Activated CD8-positive, alpha-beta T cell treated with anti-CD3 and anti-CD28 coated beads for 36 hours (primary cell): ENCODE measurements around the gene C6orf141. TPM values are rescaled to one million over a fixed set of nuclear protein-coding genes. Genes with fewer than 3 reads are reported as not detected.

Experiments
- ATAC-seq: fragments of 200-7000 bp; cut with Tn5 transposase; one replicate; pipeline ENCODE4 v1.10.0; 2021; ENCODE audit warnings: mild to moderate bottlenecking, moderate library complexity
- CTCF ChIA-PET: fragments of 350-600 bp; sonication (Branson Sonifier 250); formaldehyde crosslinking; loops from one replicate; lab custom pipeline; 2021; ENCODE audit warnings: antibody characterized with exemption; lab: Charles Lee
- POLR2A ChIA-PET: fragments of 350-600 bp; sonication (Branson Sonifier 250); formaldehyde crosslinking; loops from one replicate; lab custom pipeline; 2021; ENCODE audit warnings: antibody characterized with exemption; lab: Charles Lee
- DNase-seq: peaks from one replicate; pipeline ENCODE4 v3.0.0-alpha.2; 2020
- H3K27ac Mint-ChIP-seq: one replicate; pipeline ENCODE4 v1.8.0; 2021; ENCODE audit warnings: mild to moderate bottlenecking, mixed read lengths
- H3K27me3 Mint-ChIP-seq: one replicate; pipeline ENCODE4 v1.8.0; 2021; ENCODE audit warnings: mixed read lengths
- H3K36me3 Mint-ChIP-seq: one replicate; pipeline ENCODE4 v1.8.0; 2021; ENCODE audit warnings: low read depth, mixed read lengths
- H3K4me1 Mint-ChIP-seq: one replicate; pipeline ENCODE4 v1.8.0; 2021; ENCODE audit warnings: low read depth, mixed read lengths
- H3K4me3 Mint-ChIP-seq: one replicate; pipeline ENCODE4 v1.8.0; 2021; ENCODE audit warnings: mild to moderate bottlenecking, moderate library complexity, mixed read lengths
- H3K9me3 Mint-ChIP-seq: one replicate; pipeline ENCODE4 v1.8.0; 2021; ENCODE audit warnings: mixed read lengths
- intact Hi-C: fragments of 100-400 bp; cut with micrococcal nuclease; formaldehyde crosslinking; loops from one replicate; pipeline ENCODE4 v1.10.0; 2022
- total RNA-seq, 2 experiments: library from RNA; stranded (reverse); gene quantifications; one replicate each; pipeline ENCODE4 v1.2.3, GENCODE V29; 2021
- TF ChIP-seq, protein P1 (sequence below): fragments of 200-600 bp; IDR thresholded peaks from one replicate; pipeline ENCODE4 v1.8.0; 2022; ENCODE audit warnings: antibody characterized with exemption, mild to moderate bottlenecking

C6orf141 gene
- total RNA-seq, 2 experiments from 2014 or later = 0.43 to 0.87 TPM

DNA sequence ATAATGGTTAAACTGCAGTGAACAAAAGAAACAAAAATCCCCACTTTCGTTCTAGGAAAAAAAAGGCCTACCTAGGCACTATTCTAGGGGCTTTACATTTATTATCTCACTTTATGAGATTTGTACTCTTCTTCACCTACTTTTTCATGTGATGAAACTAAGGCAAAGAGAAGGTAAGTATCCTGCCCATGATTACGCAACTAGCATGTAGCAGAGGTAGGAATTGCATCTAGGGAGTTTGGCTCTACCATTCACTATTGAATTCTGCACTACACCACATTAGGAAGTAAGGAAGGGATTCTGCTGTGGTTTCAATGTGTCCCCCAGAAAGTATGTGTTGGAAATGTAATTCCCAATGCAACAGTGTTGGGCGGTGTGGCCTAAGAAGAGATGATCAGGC is 11.4 kb upstream of the C6orf141 start:
- ChIA-PET POLR2A (no interaction called here), CTCF (no interaction called here)
- no peak overlapping the region for H3K27ac Mint-ChIP-seq
- no peaks in the 10 kb centered on the region for H3K36me3 Mint-ChIP-seq
- no peaks in the 10 kb centered on the region for H3K27me3 Mint-ChIP-seq
- no peak for ATAC-seq
- H3K9me3 Mint-ChIP-seq = no peaks in the 10 kb centered on the region
- H3K4me3 Mint-ChIP-seq = no peak overlapping the region
- TF ChIP-seq, protein P1, sequence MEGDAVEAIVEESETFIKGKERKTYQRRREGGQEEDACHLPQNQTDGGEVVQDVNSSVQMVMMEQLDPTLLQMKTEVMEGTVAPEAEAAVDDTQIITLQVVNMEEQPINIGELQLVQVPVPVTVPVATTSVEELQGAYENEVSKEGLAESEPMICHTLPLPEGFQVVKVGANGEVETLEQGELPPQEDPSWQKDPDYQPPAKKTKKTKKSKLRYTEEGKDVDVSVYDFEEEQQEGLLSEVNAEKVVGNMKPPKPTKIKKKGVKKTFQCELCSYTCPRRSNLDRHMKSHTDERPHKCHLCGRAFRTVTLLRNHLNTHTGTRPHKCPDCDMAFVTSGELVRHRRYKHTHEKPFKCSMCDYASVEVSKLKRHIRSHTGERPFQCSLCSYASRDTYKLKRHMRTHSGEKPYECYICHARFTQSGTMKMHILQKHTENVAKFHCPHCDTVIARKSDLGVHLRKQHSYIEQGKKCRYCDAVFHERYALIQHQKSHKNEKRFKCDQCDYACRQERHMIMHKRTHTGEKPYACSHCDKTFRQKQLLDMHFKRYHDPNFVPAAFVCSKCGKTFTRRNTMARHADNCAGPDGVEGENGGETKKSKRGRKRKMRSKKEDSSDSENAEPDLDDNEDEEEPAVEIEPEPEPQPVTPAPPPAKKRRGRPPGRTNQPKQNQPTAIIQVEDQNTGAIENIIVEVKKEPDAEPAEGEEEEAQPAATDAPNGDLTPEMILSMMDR = no peak
- intact Hi-C loops = no loop called here
- H3K4me1 Mint-ChIP-seq = peaks cover 2% of the 10 kb centered on the region
- no peak for DNase-seq

DNA sequence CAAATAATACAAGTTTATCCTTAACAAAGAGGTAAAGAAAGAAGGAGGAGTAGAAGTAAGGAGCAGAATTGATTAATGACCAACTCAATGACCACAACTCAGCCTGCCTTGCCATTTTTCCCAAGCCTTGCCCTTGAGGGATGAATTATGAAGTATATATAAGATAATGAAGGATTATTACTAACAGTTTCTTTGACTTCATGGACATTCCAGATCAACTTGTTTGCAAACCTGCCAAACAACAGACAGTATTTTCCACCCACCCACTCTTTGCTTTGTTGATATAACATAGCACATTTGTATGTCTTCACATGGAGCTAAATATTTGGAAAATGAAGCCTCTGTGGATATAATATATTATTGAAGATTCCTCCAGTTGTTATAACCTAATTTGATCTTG is 9.9 kb upstream of the C6orf141 start:
- POLR2A ChIA-PET = no interaction called here
- TF ChIP-seq, protein P1 = no peak
- H3K36me3 Mint-ChIP-seq = no peaks in the 10 kb centered on the region
- H3K4me1 Mint-ChIP-seq = peaks cover 2% of the 10 kb centered on the region
- ATAC-seq (no peak), DNase-seq (no peak)
- intact Hi-C loops = no loop called here
- H3K27me3 Mint-ChIP-seq = no peaks in the 10 kb centered on the region
- CTCF ChIA-PET = interaction anchor here (1.2 to 2.1 kb wide), 2 partner anchors 9 to 66 kb away, joined by 4 to 10 read pairs; no protein-coding TSS in a partner anchor
- no peaks in the 10 kb centered on the region for H3K9me3 Mint-ChIP-seq
- H3K4me3 Mint-ChIP-seq = no peak overlapping the region
- no peak overlapping the region for H3K27ac Mint-ChIP-seq

DNA sequence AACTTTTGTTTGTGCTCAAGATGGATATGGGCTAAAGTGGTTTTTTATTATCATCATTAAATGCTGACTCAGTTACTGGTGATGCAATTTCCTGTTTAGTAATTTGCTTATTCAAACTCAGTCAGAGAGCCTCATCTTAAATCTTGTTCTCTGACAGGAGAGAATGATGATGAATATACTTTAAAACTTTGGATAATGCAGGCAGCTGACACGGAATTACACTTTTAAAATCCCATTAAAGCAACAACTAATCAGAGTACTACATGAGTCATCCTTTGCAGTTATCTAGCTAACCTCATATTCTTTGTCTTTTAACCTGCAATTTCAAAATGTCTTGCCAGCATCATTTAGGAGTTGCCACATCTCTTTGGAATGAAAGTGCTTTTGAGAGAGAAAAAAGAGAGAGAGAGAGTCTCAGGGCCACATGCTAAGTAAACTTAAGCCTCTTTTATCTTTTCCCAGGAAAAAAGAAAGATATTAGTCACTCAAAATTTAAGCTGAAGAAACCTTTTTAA is 9.2 kb upstream of the C6orf141 start:
- CTCF ChIA-PET = interaction anchor here (0.9 to 2.1 kb wide), 2 partner anchors 9 to 66 kb away, joined by 5 to 10 read pairs; no protein-coding TSS in a partner anchor
- H3K36me3 Mint-ChIP-seq = no peaks in the 10 kb centered on the region
- POLR2A ChIA-PET = no interaction called here
- no peak overlapping the region for H3K27ac Mint-ChIP-seq
- TF ChIP-seq, protein P1 = no peak
- H3K27me3 Mint-ChIP-seq = no peaks in the 10 kb centered on the region
- H3K9me3 Mint-ChIP-seq = no peaks in the 10 kb centered on the region
- H3K4me3 Mint-ChIP-seq = no peak overlapping the region
- H3K4me1 Mint-ChIP-seq = peaks cover 2% of the 10 kb centered on the region
- DNase-seq = no peak
- intact Hi-C loops = no loop called here
- ATAC-seq = no peak

DNA sequence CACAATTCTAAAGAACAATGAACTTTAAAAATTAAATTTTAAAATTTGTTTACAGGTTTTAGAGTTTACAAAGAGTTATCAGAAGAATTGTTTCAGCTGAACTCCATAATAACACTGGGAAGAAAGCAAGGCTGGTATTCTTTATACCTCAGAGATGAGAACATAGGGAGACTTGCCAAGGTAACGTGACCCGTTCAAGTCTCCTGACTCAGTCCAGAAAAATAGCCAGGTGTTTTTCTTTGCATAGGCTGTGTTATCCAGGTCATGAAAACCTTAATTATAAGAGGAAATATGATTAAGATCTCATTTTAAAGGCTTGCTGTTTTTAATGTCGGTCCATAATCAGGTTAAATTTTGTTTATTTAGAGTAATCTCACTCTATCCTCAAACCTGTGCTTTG is 8.5 kb upstream of the C6orf141 start:
- H3K4me3 Mint-ChIP-seq = no peak overlapping the region
- no peaks in the 10 kb centered on the region for H3K9me3 Mint-ChIP-seq
- no peaks in the 10 kb centered on the region for H3K27me3 Mint-ChIP-seq
- ChIA-PET CTCF (interaction anchor here (0.9 to 2.1 kb wide), 2 partner anchors 10 to 65 kb away, joined by 5 to 10 read pairs; no protein-coding TSS in a partner anchor), POLR2A (no interaction called here)
- intact Hi-C loops = no loop called here
- peaks cover 2% of the 10 kb centered on the region for H3K4me1 Mint-ChIP-seq
- no peak overlapping the region for H3K27ac Mint-ChIP-seq
- TF ChIP-seq, protein P1 = no peak
- ATAC-seq = no peak
- no peaks in the 10 kb centered on the region for H3K36me3 Mint-ChIP-seq
- no peak for DNase-seq

GRCh38 chr6:49543087-49543858 is 7.2 kb upstream of the C6orf141 start:
- ATAC-seq (no peak), DNase-seq (no peak)
- Mint-ChIP-seq H3K27ac (no peak overlapping the region), H3K36me3 (no peaks in the 10 kb centered on the region), H3K4me3 (no peak overlapping the region), H3K9me3 (no peaks in the 10 kb centered on the region), H3K27me3 (peaks cover 3% of the 10 kb centered on the region), H3K4me1 (peaks cover 2% of the 10 kb centered on the region)
- CTCF ChIA-PET = interaction anchor here (1.6 to 2.4 kb wide), 3 partner anchors 11 to 63 kb away, joined by 5 to 10 read pairs (median 6); no protein-coding TSS in a partner anchor
- POLR2A ChIA-PET = no interaction called here
- intact Hi-C loops = no loop called here
- TF ChIP-seq, protein P1 = no peak
